Thymus (tissue), 11 donors: Measurements from ENCODE around the gene GLRB. TPM values are rescaled to one million over a fixed set of nuclear protein-coding genes. Genes with fewer than 3 reads are reported as not detected.
"Not testable (repeated sequence)": the region's sequence is repeated elsewhere in the genome, so short reads cannot be mapped to it uniquely, and the experiment has no call there.

Experiments used
- DNase-seq, 9 donors: peaks; one replicate each; pipeline ENCODE4 v3.0.0-alpha.2; 2013; ENCODE audit warnings: low spot score in 9 of 9, low read depth in 6 of 9, missing footprints in 1 of 9
- H3K27ac ChIP-seq, 2 donors: one replicate each; pipeline ENCODE4 v1.5.1; 2013; ENCODE audit warnings: control low read depth in 1 of 2, low read depth in 1 of 2, low read length in 1 of 2, mild to moderate bottlenecking in 1 of 2, moderate library complexity in 1 of 2
- H3K27me3 ChIP-seq, 2 donors: one replicate each; pipeline ENCODE4 v1.5.1; 2013; ENCODE audit warnings: low read length in 1 of 2; ENCODE audit not compliant: control insufficient read depth in 2 of 2, insufficient read depth in 1 of 2
- H3K36me3 ChIP-seq, 2 donors: one replicate each; pipeline ENCODE4 v1.5.1; 2013; ENCODE audit warnings: low read length in 1 of 2, mild to moderate bottlenecking in 1 of 2, moderate library complexity in 1 of 2; ENCODE audit not compliant: control insufficient read depth in 2 of 2, insufficient read depth in 2 of 2
- H3K4me1 ChIP-seq, 2 donors: one replicate each; pipeline ENCODE4 v1.5.1; 2013; ENCODE audit warnings: low read length in 2 of 2; ENCODE audit not compliant: control insufficient read depth in 2 of 2, insufficient read depth in 2 of 2
- H3K4me3 ChIP-seq, 2 donors: one replicate each; pipeline ENCODE4 v1.5.1; 2013; ENCODE audit warnings: low read length in 2 of 2, control low read depth in 1 of 2, mild to moderate bottlenecking in 1 of 2
- H3K9me3 ChIP-seq, 2 donors: one replicate each; pipeline ENCODE4 v1.5.1; 2013; ENCODE audit warnings: low read length in 1 of 2, mild to moderate bottlenecking in 1 of 2; ENCODE audit not compliant: control insufficient read depth in 2 of 2, insufficient read depth in 1 of 2
- WGBS: extraction: QIAGEN DNeasy Blood & Tissue Kit; methylation state at CpG from one replicate; pipeline ENCODE4 v1.1.7; 2013; 5-methylcytosine and 5-hydroxymethylcytosine counted together
- polyA plus RNA-seq: library from polyadenylated mRNA; stranded (reverse); fragments of 200-250 nt; gene quantifications from one replicate; pipeline ENCODE4 v1.2.3, GENCODE V29; 2013
- total RNA-seq: library from RNA; stranded (reverse); fragments of 120-200 nt; gene quantifications from one replicate; pipeline ENCODE4 v1.2.4, GENCODE V29; 2013
- donor health status: healthy.

The GLRB gene
- total and polyA plus RNA-seq, 2 donors: 1.5 to 1.9 TPM

DNA sequence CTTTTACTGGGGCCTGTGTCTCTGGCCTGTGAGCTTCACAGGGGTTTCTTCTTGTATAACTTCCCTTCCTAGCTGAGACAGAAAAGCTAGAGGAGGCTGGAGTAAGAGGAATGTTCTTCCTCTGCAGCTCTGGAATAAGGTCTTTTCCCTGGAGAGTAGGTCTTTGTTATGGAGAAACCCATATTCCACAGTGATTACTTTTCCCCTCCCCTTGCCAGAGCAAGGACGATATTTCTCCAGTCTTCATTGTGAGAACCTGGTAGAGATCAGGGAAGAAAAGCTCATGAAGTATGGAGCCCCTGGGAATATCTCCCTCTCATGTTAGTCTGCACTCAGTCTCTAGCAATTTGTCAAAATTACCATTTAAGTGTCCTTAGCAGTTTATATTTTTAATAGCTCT is 18.7 kb upstream of the GLRB start:
- DNase-seq: no peak
- H3K4me1 ChIP-seq: no peaks in the 10 kb centered on the region
- H3K9me3 ChIP-seq: no peaks in the 10 kb centered on the region
- WGBS: 93% methylated on average over 1 of the region's 1 CpG
- no peaks in the 10 kb centered on the region for H3K27me3 ChIP-seq
- H3K27ac ChIP-seq: no peak overlapping the region
- H3K36me3 ChIP-seq: no peaks in the 10 kb centered on the region
- no peak overlapping the region for H3K4me3 ChIP-seq

DNA sequence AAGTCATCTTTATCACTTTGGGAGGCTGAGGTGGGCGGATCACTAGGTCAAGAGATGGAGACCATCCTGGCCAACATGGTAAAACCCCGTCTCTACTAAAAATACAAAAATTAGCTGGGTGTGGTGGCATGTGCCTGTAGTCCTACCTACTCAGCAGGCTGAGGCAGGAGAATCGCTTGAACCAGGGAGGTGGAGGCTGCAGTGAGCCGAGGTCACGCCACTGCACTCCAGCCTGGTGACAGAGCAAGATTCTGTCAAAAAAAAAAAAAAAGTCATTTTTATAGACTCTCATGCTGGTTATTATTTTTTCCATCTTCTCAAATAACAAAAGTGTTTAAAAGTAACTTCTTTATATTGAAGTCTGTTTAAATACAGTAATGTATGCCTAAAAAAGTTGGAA is 17.1 kb upstream of the GLRB start:
- not testable (repeated sequence) for H3K27ac ChIP-seq, H3K4me3 ChIP-seq, H3K4me1 ChIP-seq, DNase-seq, H3K36me3 ChIP-seq, H3K27me3 ChIP-seq, H3K9me3 ChIP-seq
- WGBS: 93% methylated on average over 5 of the region's 5 CpGs

DNA sequence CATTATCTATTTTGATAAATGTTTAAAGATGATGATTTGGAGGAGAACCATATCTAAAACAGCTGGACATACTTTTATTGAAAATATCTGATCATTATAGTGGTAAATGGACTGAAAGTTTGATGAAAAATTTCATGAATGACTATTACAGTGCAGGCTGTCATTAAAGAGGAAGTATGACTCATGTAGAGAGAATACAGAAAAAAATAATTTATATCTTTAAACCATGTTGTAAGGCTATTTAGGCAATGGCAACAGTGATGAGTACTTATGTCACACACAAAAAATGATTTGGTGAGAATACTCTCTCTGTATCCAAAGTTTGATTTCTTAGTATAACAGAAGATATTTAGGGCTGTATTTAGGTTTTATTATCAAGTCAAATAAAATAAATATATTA is 3.9 kb upstream of the GLRB start:
- no peak for DNase-seq
- H3K36me3 ChIP-seq: no peaks in the 10 kb centered on the region

DNA sequence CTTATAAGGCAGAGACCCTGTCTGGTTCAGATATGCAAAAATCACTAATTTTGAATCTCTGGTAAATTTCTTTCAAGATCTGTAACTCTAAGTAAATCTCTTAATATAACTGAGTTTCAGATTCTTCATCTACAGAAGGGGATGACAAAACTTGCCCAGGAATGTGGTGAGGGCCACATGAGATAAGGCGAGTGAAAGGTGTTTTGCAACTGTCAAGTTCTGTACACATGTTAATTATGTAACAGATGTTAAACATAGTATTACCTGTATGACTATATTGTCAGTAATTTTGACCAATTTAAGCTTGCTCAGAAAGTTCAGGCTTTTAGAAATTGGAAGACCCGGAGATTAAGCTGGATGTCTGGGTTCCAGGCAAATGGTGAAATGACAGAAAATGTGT is 549 bp upstream of the GLRB start:
- no peak overlapping the region for H3K4me3 ChIP-seq
- WGBS: 88% methylated on average over 2 of the region's 2 CpGs
- no peak overlapping the region for H3K27ac ChIP-seq
- peaks cover 10 to 15% of the 10 kb centered on the region in 2 donors for H3K27me3 ChIP-seq
- peaks cover 0 to 6% of the 10 kb centered on the region in 2 donors for H3K4me1 ChIP-seq
- no peak for DNase-seq
- no peaks in the 10 kb centered on the region for H3K9me3 ChIP-seq
- H3K36me3 ChIP-seq: no peaks in the 10 kb centered on the region

More for the DNA sequence above, 3.9 kb upstream of the GLRB start:
- no peak overlapping the region for H3K27ac ChIP-seq
- H3K27me3 ChIP-seq: peaks cover 10 to 15% of the 10 kb centered on the region in 2 donors
- no peaks in the 10 kb centered on the region for H3K9me3 ChIP-seq
- no peak overlapping the region for H3K4me3 ChIP-seq
- peaks cover 0 to 6% of the 10 kb centered on the region in 2 donors for H3K4me1 ChIP-seq

DNA sequence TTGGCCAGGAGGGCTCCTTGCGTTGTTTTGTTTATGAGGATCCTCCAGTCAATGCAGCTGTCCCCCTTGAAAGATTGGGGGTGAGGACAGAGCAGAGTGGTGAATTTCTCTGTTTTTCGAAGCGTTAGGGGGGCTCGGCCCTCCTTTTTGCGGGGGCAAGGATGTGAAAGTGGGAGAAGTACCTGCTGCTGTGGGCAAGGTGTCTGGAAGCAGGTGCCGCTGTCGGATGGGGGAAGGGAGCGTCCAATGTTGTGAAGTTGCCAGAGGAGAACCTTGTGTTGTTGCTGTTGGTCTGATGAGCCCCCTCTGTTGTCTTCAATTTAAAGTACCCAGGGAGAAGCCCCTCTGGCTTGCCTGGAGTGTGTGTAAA is 613 bp downstream of the GLRB start:
- Histone ChIP-seq H3K4me3 (peak overlapping the region; percentile 34 to 41), H3K27me3 (peaks cover 10 to 15% of the 10 kb centered on the region in 2 donors), H3K27ac (no peak overlapping the region), H3K36me3 (no peaks in the 10 kb centered on the region), H3K9me3 (no peaks in the 10 kb centered on the region), H3K4me1 (peaks cover 0 to 6% of the 10 kb centered on the region in 2 donors)
- peak in 2 of 9 donors; percentile 13 to 48 for DNase-seq
- 2% methylated on average over 8 of the region's 8 CpGs for WGBS

DNA sequence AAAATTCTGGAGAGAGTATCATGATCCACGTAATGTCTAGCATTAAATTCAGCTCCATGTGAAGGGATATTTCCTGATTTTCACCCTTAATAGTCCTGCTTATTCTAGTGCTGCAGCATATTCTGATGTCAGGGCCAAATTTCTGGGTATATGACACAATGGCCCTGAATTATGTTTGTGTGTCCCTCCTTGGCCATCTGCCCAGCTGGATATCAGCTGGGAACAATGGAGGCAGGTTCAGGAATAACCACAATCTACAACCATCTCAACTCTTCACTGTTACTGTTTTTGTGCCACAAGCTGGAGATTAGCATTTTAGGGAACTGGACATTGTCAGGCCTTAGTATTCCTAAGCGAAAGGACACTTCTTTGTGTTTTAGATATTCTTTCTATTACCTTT is 3.5 kb downstream of the GLRB start:
- 96% methylated on average over 2 of the region's 2 CpGs for WGBS
- no peaks in the 10 kb centered on the region for H3K36me3 ChIP-seq
- H3K27me3 ChIP-seq: peaks cover 10 to 15% of the 10 kb centered on the region in 2 donors
- H3K27ac ChIP-seq: no peak overlapping the region
- H3K9me3 ChIP-seq: no peaks in the 10 kb centered on the region
- H3K4me3 ChIP-seq: no peak overlapping the region
- DNase-seq: no peak
- peaks cover 0 to 6% of the 10 kb centered on the region in 2 donors for H3K4me1 ChIP-seq

DNA sequence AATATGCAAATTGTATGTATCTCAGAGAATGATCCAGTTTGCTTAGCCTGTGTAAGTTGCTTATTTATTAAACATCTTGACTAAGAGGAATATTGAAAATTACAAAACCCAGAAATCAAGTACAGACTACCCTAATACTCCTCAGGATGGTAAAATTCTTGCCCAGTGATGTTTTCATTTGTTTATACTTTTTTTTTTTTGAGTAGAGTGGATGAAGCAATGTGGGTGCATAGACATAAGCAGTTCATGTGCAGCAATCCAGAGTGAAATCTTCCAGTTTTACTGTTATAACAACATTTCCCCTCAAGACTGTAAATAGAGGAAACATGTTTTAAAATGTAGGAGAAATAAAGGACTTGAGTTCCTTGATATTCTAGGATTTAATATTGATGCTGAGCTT is 4.7 kb downstream of the GLRB start:
- Histone ChIP-seq H3K36me3 (no peaks in the 10 kb centered on the region), H3K27ac (no peak overlapping the region), H3K4me3 (no peak overlapping the region), H3K27me3 (peaks cover 8 to 9% of the 10 kb centered on the region in 2 donors), H3K9me3 (no peaks in the 10 kb centered on the region), H3K4me1 (peaks cover 0 to 6% of the 10 kb centered on the region in 2 donors)
- no peak for DNase-seq

DNA sequence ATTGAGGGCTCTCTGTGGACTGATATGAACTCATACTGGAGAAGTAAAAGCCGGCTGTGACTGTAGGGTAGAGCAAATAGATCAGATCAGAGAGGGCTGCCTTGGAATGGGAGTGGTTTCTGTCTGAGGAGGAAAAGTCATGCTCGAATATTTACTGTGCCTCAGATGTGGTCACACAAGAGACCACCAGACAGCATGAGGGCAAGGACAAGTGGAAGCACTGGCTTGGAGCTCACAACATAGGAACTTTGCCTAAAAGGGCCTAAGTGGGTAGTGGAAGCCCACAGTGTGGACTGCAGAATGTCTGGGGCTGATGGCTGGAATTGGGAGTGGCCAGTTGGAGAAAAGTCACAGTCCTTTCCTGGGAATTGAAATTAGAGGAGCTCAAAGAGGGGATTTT is 19.8 kb downstream of the GLRB start:
- H3K4me3 ChIP-seq: no peak overlapping the region
- DNase-seq: no peak
- 62% methylated on average over 2 of the region's 2 CpGs for WGBS

DNA sequence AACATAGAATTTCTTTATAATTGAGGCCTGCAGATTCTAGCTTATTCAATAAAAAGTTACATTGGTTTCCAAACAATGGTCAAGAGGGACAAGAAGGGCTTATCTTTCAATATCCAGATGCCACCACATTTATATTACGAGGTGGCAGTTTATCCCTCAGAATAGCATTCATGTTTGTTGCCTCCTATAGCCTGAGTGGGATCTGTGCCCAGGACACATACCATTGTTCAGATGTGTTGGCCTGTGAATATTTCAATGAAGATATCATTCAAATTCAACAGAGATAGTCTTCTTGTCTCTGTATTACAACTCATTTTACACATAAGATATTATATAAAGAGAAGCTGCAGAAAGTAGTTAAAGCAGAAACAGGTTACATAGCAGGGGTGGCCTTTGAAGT is 20.5 kb downstream of the GLRB start:
- H3K9me3 ChIP-seq: no peaks in the 10 kb centered on the region
- no peak overlapping the region for H3K4me3 ChIP-seq
- H3K36me3 ChIP-seq: no peaks in the 10 kb centered on the region
- WGBS: 92% methylated on average over 1 of the region's 1 CpG
- no peak overlapping the region for H3K27ac ChIP-seq
- H3K4me1 ChIP-seq: no peaks in the 10 kb centered on the region
- no peak for DNase-seq
- H3K27me3 ChIP-seq: no peaks in the 10 kb centered on the region

More for the DNA sequence above, 19.8 kb downstream of the GLRB start:
- Histone ChIP-seq H3K36me3 (no peaks in the 10 kb centered on the region), H3K27me3 (no peaks in the 10 kb centered on the region), H3K9me3 (no peaks in the 10 kb centered on the region), H3K4me1 (no peaks in the 10 kb centered on the region), H3K27ac (no peak overlapping the region)

DNA sequence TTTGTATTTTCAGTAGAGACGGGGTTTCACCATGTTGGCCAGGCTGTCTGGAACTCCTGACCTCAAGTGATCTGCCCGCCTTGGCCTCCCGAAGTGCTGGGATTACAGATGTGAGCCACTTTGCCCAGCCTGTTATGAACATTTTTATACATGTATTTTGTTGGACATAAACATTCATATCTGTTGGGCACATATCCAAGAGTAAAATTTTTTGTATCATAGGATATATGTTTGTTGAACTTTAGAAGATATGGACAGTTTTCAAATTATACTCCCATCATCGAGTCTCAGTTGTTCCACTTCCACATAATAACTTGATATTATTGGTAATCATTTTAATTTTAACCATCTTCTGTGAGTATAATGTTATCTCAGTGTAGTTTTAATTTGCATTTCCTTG is 23.6 kb downstream of the GLRB start:
- Histone ChIP-seq H3K4me1 (no peaks in the 10 kb centered on the region), H3K27ac (no peak overlapping the region), H3K36me3 (no peaks in the 10 kb centered on the region), H3K27me3 (no peaks in the 10 kb centered on the region), H3K9me3 (no peaks in the 10 kb centered on the region), H3K4me3 (no peak overlapping the region)
- WGBS: 95% methylated on average over 4 of the region's 4 CpGs
- no peak for DNase-seq
